Gastroesophageal sphincter (tissue), 4 donors: ENCODE results near the gene AKR7A2. TPM values are rescaled to one million over a fixed set of nuclear protein-coding genes. Genes with fewer than 3 reads are reported as not detected.
"Not testable (repeated sequence)": the region's sequence is repeated elsewhere in the genome, so short reads cannot be mapped to it uniquely, and the experiment has no call there.

Experiments
- ATAC-seq: fragments of 150-250 bp; one replicate; pipeline ENCODE4 v1.9.1; 2016; ENCODE audit warnings: mild to moderate bottlenecking, moderate library complexity
- H3K27ac ChIP-seq, 4 donors: fragments of 200-600 bp; sonication (generic) in 3 of 4; 1 replicate in 3 of 4; 2 replicates in 1 of 4; pipeline ENCODE4 v1.5.1; 2016 to 2019
- H3K27me3 ChIP-seq: fragments of 200-600 bp; sonication (generic); one replicate; pipeline ENCODE4 v1.5.1; 2019
- H3K36me3 ChIP-seq, 2 donors: fragments of 200-600 bp; sonication (generic); one replicate each; pipeline ENCODE4 v1.5.1; 2019; ENCODE audit warnings: control low read depth in 1 of 2
- H3K4me1 ChIP-seq, 3 donors: fragments of 200-600 bp; sonication (generic); 1 replicate in 2 of 3; 2 replicates in 1 of 3; pipeline ENCODE4 v1.5.1; 2016 to 2019; ENCODE audit warnings: control low read depth in 2 of 3
- H3K4me3 ChIP-seq, 2 donors: fragments of 200-600 bp; sonication (generic); one replicate each; pipeline ENCODE4 v1.5.1; 2019; ENCODE audit warnings: mild to moderate bottlenecking in 1 of 2, moderate library complexity in 1 of 2
- H3K9me3 ChIP-seq, 3 donors: fragments of 200-600 bp; sonication (generic); one replicate each; pipeline ENCODE4 v1.5.1; 2017 to 2019; ENCODE audit warnings: control low read depth in 2 of 3
- EP300 ChIP-seq: sonication (generic); formaldehyde crosslinking; IDR thresholded peaks from one replicate; pipeline ENCODE4 v1.6.1; 2017; ENCODE audit warnings: antibody characterized with exemption, mild to moderate bottlenecking
- POLR2A ChIP-seq, 2 donors: fragments of 450-650 bp; IDR thresholded peaks; one replicate each; pipeline ENCODE4 v1.6.1; 2017; ENCODE audit warnings: antibody characterized with exemption in 2 of 2, mild to moderate bottlenecking in 2 of 2, moderate library complexity in 1 of 2
- POLR2AphosphoS5 ChIP-seq: sonication (generic); formaldehyde crosslinking; IDR thresholded peaks from one replicate; pipeline ENCODE4 v1.6.1; 2017; ENCODE audit warnings: antibody characterized with exemption
- WGBS, 2 donors: methylation state at CpG; one replicate each; pipeline ENCODE4 v1.1.5; 2018; ENCODE audit warnings: low coverage in 1 of 2; 5-methylcytosine and 5-hydroxymethylcytosine counted together
- total RNA-seq, 4 donors: library from RNA; depleted of rRNA; stranded (reverse); fragments of >200 nt; gene quantifications; one replicate each; pipeline ENCODE4 v1.1.0, GENCODE V29; 2016
- TF ChIP-seq, protein P1 (sequence below), 4 experiments: fragments of 200-600 bp in 2 of 4; fragments of 450-650 bp in 2 of 4; sonication (generic) in 1 of 4; IDR thresholded peaks; one replicate each; pipeline ENCODE4 v1.5.1; 2017 to 2019; ENCODE audit warnings: antibody characterized with exemption in 4 of 4, mild to moderate bottlenecking in 2 of 4, moderate library complexity in 2 of 4

The AKR7A2 gene
- total RNA-seq, 4 donors from 2014 or later, result 58.2 to 77.2 (median 63.7) TPM

DNA sequence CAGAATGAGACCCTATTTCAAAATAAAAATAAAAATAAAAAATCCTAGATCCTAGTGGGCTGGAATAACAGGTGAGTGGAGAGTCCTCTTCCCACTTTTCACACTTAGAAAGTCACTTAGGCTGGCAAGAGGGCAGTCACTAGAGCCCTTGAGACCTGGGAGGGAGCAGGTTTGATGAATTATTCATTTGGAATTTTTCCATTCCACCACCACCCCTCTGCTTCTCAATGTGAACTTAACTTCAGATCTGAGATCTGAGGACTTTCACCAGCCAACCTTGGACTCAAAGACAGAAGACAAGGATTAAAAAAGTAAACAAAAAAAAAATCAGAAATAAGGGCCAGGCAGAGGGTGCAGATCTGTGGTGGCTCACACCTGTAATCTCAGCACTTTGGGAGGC lies 39.9 kb downstream of the AKR7A2 start:
- no peak for ATAC-seq
- TF ChIP-seq POLR2A (IDR thresholded peaks at IDR 0.05) (no peak), EP300 (no peak), POLR2AphosphoS5 (no peak)
- TF ChIP-seq, protein P1, sequence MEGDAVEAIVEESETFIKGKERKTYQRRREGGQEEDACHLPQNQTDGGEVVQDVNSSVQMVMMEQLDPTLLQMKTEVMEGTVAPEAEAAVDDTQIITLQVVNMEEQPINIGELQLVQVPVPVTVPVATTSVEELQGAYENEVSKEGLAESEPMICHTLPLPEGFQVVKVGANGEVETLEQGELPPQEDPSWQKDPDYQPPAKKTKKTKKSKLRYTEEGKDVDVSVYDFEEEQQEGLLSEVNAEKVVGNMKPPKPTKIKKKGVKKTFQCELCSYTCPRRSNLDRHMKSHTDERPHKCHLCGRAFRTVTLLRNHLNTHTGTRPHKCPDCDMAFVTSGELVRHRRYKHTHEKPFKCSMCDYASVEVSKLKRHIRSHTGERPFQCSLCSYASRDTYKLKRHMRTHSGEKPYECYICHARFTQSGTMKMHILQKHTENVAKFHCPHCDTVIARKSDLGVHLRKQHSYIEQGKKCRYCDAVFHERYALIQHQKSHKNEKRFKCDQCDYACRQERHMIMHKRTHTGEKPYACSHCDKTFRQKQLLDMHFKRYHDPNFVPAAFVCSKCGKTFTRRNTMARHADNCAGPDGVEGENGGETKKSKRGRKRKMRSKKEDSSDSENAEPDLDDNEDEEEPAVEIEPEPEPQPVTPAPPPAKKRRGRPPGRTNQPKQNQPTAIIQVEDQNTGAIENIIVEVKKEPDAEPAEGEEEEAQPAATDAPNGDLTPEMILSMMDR (IDR thresholded peaks at IDR 0.05), result no peak
- Histone ChIP-seq H3K9me3 (peaks cover 0 to 4% (median 0%) of the 10 kb centered on the region in 3 donors), H3K27ac (no peak overlapping the region), H3K27me3 (peaks cover 14% of the 10 kb centered on the region), H3K4me1 (peaks cover 0 to 9% (median 0%) of the 10 kb centered on the region in 3 donors), H3K36me3 (no peaks in the 10 kb centered on the region), H3K4me3 (no peak overlapping the region)

DNA sequence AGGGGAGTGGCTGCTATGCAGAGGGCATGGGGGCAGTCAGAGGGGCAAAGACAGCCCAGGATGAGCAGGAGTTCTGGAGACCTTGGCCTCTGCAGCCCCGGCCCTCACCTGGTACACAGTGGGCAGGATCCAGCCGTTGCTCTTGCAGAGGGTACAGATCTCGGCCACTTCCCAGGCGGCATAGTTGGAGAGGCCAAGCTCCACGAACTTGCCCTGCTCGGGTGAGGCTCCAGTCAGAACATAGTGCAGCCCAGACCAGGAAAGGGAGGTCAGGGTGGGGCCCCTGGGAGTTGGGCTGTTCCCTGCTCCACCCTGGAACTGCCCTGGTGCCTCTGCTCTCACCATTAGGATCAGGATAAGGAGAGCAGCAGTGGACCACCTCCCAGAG lies 41.6 kb downstream of the AKR7A2 start:
- H3K4me1 ChIP-seq, H3K27ac ChIP-seq, H3K36me3 ChIP-seq, H3K4me3 ChIP-seq, ATAC-seq, H3K9me3 ChIP-seq: not testable (repeated sequence)
- peaks cover 14% of the 10 kb centered on the region for H3K27me3 ChIP-seq
- WGBS, 2 donors, result no CpG with 5 or more reads among the region's 6 CpGs

DNA sequence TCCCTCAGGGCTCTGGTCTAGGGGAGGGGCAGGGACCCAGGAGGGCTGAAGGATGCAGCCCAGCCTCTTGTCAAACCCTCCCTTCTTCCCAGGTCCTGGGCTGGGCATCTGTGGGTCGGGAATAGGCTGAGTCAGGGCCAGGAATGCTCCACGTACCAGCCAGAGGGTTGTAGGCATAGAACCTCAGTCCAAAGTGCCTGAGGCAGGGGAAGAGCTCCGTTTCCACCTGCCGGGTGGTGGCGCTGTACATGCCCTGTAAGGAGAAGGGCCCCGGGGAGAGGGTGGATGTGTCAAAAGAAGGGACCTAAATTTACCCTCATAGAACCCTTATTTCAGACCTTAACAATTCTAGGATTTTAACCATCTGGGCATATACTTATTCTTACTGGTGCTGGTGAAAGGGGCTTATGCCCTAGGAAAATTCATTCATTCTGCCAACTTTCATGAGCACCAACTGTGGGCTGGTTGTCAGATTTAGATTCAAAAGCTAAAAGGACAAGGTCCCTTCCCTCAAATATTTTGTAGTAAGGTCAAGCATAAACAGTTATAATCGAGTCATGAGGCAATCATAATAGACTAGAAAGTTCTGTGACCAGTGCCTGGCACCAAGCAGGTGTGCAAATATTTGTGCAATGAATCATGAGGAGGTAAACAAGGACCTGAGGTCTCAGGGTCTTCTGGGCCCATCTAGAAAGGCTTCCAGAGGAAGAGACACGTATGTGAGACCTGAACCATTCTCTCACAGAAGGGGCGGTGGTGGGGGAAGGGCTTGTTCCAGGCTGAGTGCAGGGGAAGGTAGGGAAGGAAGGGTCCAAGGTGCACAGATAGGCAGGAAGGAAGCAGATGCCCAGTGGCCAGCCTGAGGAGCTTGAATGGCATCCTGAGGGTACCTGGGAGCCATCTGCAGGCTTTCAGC lies 42.3 kb downstream of the AKR7A2 start:
- not testable (repeated sequence) for ATAC-seq

DNA sequence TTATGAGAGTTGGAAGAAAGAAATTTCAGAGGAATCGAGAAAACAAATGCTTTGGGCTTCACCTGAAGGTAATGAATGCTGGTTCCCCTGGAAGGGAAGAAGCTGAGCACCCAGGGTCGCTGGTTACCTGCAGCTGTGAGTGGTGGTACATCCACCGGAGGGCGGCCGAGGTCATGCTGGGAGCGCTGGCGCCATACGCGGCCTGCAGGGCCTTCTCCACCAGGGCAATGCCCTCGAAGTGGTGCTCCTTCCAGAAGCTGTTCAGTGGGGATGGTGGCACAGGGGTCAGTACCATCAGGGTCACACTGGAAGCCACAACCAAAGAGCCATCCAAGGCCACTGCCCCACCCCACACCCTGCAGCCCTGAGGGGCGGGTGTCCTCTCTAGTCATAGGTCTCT lies 43.5 kb downstream of the AKR7A2 start:
- no peak for TF ChIP-seq POLR2A (IDR thresholded peaks at IDR 0.05)
- no peak for TF ChIP-seq POLR2AphosphoS5
- TF ChIP-seq, protein P1 (IDR thresholded peaks at IDR 0.05), result no peak
- TF ChIP-seq EP300, result no peak
- no peak overlapping the region for H3K27ac ChIP-seq
- no peaks in the 10 kb centered on the region for H3K4me1 ChIP-seq
- H3K4me3 ChIP-seq, result no peak overlapping the region
- no peaks in the 10 kb centered on the region for H3K9me3 ChIP-seq
- no peaks in the 10 kb centered on the region for H3K36me3 ChIP-seq
- no peak for ATAC-seq
- H3K27me3 ChIP-seq, result peaks cover 3% of the 10 kb centered on the region
- 78 to 80% methylated on average over 6 to 10 of the region's 11 CpGs for WGBS, 2 donors

More for the DNA sequence above, 42.3 kb downstream of the AKR7A2 start:
- H3K4me3 ChIP-seq, H3K9me3 ChIP-seq, H3K27ac ChIP-seq, H3K4me1 ChIP-seq, H3K36me3 ChIP-seq: not testable (repeated sequence)
- peaks cover 14% of the 10 kb centered on the region for H3K27me3 ChIP-seq
- WGBS, 2 donors, result 62 to 100% methylated on average over 2 of the region's 9 CpGs

DNA sequence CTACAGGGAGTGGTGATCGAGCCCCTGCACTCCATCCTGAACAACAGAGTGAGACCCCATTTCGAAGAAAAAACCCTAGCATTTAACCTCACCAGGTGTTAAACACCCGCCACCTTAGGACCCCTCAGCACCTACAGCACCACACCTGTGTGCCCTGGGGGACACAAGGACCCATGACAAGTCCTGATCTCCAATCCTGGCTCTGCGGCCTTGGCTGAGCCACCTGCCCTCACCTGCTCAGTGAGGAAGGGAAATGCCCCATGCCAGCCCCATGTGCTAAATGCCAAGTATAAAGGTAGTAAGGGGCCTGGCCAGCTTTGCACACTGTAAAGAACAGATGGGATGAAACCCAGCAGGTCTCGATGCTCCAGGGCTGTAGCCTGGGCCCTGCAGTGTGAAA lies 49.2 kb downstream of the AKR7A2 start:
- Histone ChIP-seq H3K27ac (no peak overlapping the region), H3K4me3 (no peak overlapping the region), H3K4me1 (no peaks in the 10 kb centered on the region), H3K9me3 (no peaks in the 10 kb centered on the region), H3K27me3 (no peaks in the 10 kb centered on the region), H3K36me3 (peaks cover 0 to 33% of the 10 kb centered on the region in 2 donors)
- 93% methylated on average over 3 of the region's 5 CpGs; no CpG with 5 or more reads in 1 of the 2 donors for WGBS, 2 donors
- TF ChIP-seq EP300, result no peak
- no peak for TF ChIP-seq POLR2A (IDR thresholded peaks at IDR 0.05)
- TF ChIP-seq, protein P1 (IDR thresholded peaks at IDR 0.05), result no peak
- TF ChIP-seq POLR2AphosphoS5, result no peak
- no peak for ATAC-seq

DNA sequence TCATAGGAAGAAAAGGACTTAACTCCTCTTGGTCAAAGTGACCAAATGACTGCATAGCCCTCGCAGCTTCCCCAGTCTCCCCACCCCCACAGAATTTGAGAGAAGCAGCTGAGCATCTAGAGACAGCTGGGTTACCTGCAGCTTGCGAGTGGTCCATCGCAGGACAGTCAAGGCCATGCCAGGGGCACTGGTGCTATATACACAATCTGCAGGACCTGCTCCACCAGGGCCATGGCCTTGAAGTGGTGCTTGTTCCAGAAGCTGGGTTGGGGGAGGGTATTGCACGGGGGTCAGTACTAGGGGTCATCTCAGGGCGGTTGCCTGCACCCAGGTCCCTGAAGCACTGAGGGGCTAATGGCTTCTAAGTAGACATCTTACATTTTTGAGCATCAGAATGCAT lies 49.9 kb downstream of the AKR7A2 start:
- 83% methylated on average over 2 of the region's 5 CpGs; no CpG with 5 or more reads in 1 of the 2 donors for WGBS, 2 donors
- H3K27me3 ChIP-seq, result no peaks in the 10 kb centered on the region
- no peaks in the 10 kb centered on the region for H3K4me1 ChIP-seq
- H3K4me3 ChIP-seq, result no peak overlapping the region
- H3K36me3 ChIP-seq, result peaks cover 0 to 40% of the 10 kb centered on the region in 2 donors
- H3K27ac ChIP-seq, result no peak overlapping the region
- no peak for TF ChIP-seq POLR2A (IDR thresholded peaks at IDR 0.05)
- TF ChIP-seq, protein P1 (IDR thresholded peaks at IDR 0.05), result no peak
- TF ChIP-seq EP300, result no peak
- TF ChIP-seq POLR2AphosphoS5, result no peak
- no peaks in the 10 kb centered on the region for H3K9me3 ChIP-seq
- ATAC-seq, result no peak
